ENCODE measurements around the gene RNF144A. TPM values are rescaled to one million over a fixed set of nuclear protein-coding genes. Genes with fewer than 3 reads are reported as not detected.

The RNF144A gene
- total and polyA plus RNA-seq, 10 of the 15 experiments (the other 5 are each of a cell fraction or from before 2014, with no cell fraction given), result 0.02 to 12.1 (median 0.48) TPM; not detected in 1

- TF ChIP-seq ATF2 (IDR thresholded peaks at IDR 0.05; ENCODE audit: low read length), result no peak
- TF ChIP-seq MAX (IDR thresholded peaks at IDR 0.05; ENCODE audit: low read depth, low read length), result no peak
- TF ChIP-seq GABPA (IDR thresholded peaks at IDR 0.05; ENCODE audit: low read depth), result no peak
- TF ChIP-seq ZBTB40 (IDR thresholded peaks at IDR 0.05; ENCODE audit: borderline replicate concordance), result no peak
- TF ChIP-seq ZBED1 (IDR thresholded peaks at IDR 0.05; ENCODE audit: borderline replicate concordance), result no peak
These were observed 142.9 kb downstream of the RNF144A start (continued) for GRCh38 chr2:7060156-7060555.
